Transverse colon (tissue), 4 donors: ENCODE measurements around the gene ABTB2. TPM values are rescaled to one million over a fixed set of nuclear protein-coding genes. Genes with fewer than 3 reads are reported as not detected.

ENCODE experiments used
- DNase-seq: peaks from one replicate; pipeline ENCODE4 v3.0.0-alpha.2; 2019
- H3K27ac ChIP-seq, 4 donors: fragments of 200-600 bp; sonication (generic); 2 replicates each; pipeline ENCODE4 v1.5.1; 2016 to 2018; ENCODE audit warnings: inconsistent platforms in 4 of 4
- H3K27me3 ChIP-seq: fragments of 200-600 bp; sonication (generic); 2 replicates; pipeline ENCODE4 v1.5.1; 2017; ENCODE audit warnings: inconsistent platforms
- H3K36me3 ChIP-seq, 4 donors: fragments of 200-600 bp; sonication (generic); 2 replicates each; pipeline ENCODE4 v1.5.1; 2017 to 2019; ENCODE audit warnings: inconsistent platforms in 4 of 4
- H3K4me1 ChIP-seq, 4 donors: fragments of 200-600 bp; sonication (generic); 2 replicates each; pipeline ENCODE4 v1.5.1; 2017 to 2020; ENCODE audit warnings: inconsistent platforms in 4 of 4
- H3K4me3 ChIP-seq, 4 donors: fragments of 200-600 bp; sonication (generic); 1 replicate in 1 of 4; 2 replicates in 3 of 4; pipeline versions ENCODE4 v1.5.1 to v1.6.1; 2017 to 2019; ENCODE audit warnings: inconsistent platforms in 4 of 4
- H3K9me3 ChIP-seq, 2 donors: fragments of 200-600 bp; sonication (generic); 2 replicates each; pipeline ENCODE4 v1.5.1; 2017 to 2019; ENCODE audit warnings: inconsistent platforms in 2 of 2
- CTCF ChIP-seq, 5 experiments: fragments of 200-600 bp in 3 of 5; fragments of 450-650 bp in 2 of 5; sonication (generic) in 3 of 5; IDR thresholded peaks; 1 replicate in 2 of 5; 2 replicates in 3 of 5; pipeline ENCODE4 v1.5.1; 2016 to 2017; ENCODE audit warnings: antibody characterized with exemption in 5 of 5, inconsistent platforms in 3 of 5, mild to moderate bottlenecking in 2 of 5, moderate library complexity in 1 of 5
- EP300 ChIP-seq: sonication (generic); formaldehyde crosslinking; IDR thresholded peaks from one replicate; pipeline ENCODE4 v1.6.1; 2017; ENCODE audit warnings: antibody characterized with exemption, low read depth
- POLR2A ChIP-seq: fragments of 450-650 bp; IDR thresholded peaks from one replicate; pipeline ENCODE4 v1.6.1; 2016; ENCODE audit warnings: antibody characterized with exemption, mild to moderate bottlenecking, moderate library complexity
- POLR2AphosphoS5 ChIP-seq, 3 donors: sonication (generic); formaldehyde crosslinking; IDR thresholded peaks; one replicate each; pipeline ENCODE4 v1.6.1; 2016; ENCODE audit warnings: antibody characterized with exemption in 3 of 3
- WGBS, 2 donors: methylation state at CpG; one replicate each; pipeline ENCODE4 v1.1.5; 2018; ENCODE audit warnings: low coverage in 1 of 2; 5-methylcytosine and 5-hydroxymethylcytosine counted together
- in situ Hi-C, 4 donors: fragments of 200-750 bp; cut with MboI; loops; one replicate each; pipeline versions ENCODE4 v1.15.0 to v1.15.1; 2017; ENCODE audit warnings: low sequenced_read_pairs in 3 of 4, low pct_ligation_motif_present in 1 of 4, low pct_unique_long_range_greater_than_20kb in 1 of 4
- intact Hi-C: fragments of 100-400 bp; cut with DNase I; formaldehyde crosslinking; loops from one replicate; pipeline ENCODE4 v1.15.1; 2023; ENCODE audit warnings: low total_unique reads
- total RNA-seq, 4 donors: library from RNA; depleted of rRNA; stranded (reverse); fragments of >200 nt; gene quantifications; one replicate each; pipeline ENCODE4 v1.1.0, GENCODE V29; 2016

Gene ABTB2
- total RNA-seq, 4 donors from 2014 or later, result 0.60 to 41.9 (median 20.7) TPM

- in situ Hi-C loops, result loop anchor here (5.0 to 10.0 kb wide), 2 partner anchors 187 to 189 kb away; no protein-coding TSS in a partner anchor
- WGBS, 2 donors, result 74 to 85% methylated on average over 4 to 7 of the region's 7 CpGs
- H3K27me3 ChIP-seq, result no peaks in the 10 kb centered on the region
- no peaks in the 10 kb centered on the region for H3K9me3 ChIP-seq
- TF ChIP-seq POLR2AphosphoS5 (IDR thresholded peaks at IDR 0.05) (no peak), EP300 (no peak), POLR2A (no peak), CTCF (IDR thresholded peaks at IDR 0.05) (no peak)
- H3K27ac ChIP-seq, result no peak overlapping the region
- intact Hi-C loops, result loop anchor here (2.0 kb wide), 1 partner anchor 183 kb away; the partner anchor contains the start of gene ABTB2
- DNase-seq, result no peak
- no peak overlapping the region for H3K4me3 ChIP-seq
- H3K4me1 ChIP-seq, result peaks cover 0 to 12% (median 6%) of the 10 kb centered on the region in 4 donors
- H3K36me3 ChIP-seq, result no peaks in the 10 kb centered on the region
These were observed 182.4 kb downstream of the ABTB2 start for GRCh38 chr11:34175284-34176019.

GRCh38 chr11:34174412-34175041, 183.3 kb downstream of the ABTB2 start:
- intact Hi-C loops (loop anchor here (2.0 kb wide), 1 partner anchor 184 kb away; the partner anchor contains the start of gene ABTB2), in situ Hi-C loops (loop anchor here (5.0 to 25.0 kb wide), 3 partner anchors 188 to 313 kb away; no protein-coding TSS in a partner anchor)
- Histone ChIP-seq H3K4me3 (peak overlapping the region in 2 of 4 donors; percentile 21 to 40), H3K4me1 (peaks cover 0 to 12% (median 6%) of the 10 kb centered on the region in 4 donors), H3K27me3 (no peaks in the 10 kb centered on the region), H3K36me3 (no peaks in the 10 kb centered on the region), H3K27ac (no peak overlapping the region), H3K9me3 (no peaks in the 10 kb centered on the region)
- DNase-seq, result peak; percentile 86
- 0 to 12% methylated on average over 2 to 33 of the region's 33 CpGs for WGBS, 2 donors
- no peak for TF ChIP-seq EP300
- no peak for TF ChIP-seq POLR2AphosphoS5 (IDR thresholded peaks at IDR 0.05)
- TF ChIP-seq POLR2A, result no peak
- peak; percentile 94 to 97 (median 96) for TF ChIP-seq CTCF (IDR thresholded peaks at IDR 0.05)

- intact Hi-C loops, result loop anchor here (2.0 kb wide), 1 partner anchor 192 kb away; no protein-coding TSS in a partner anchor
- TF ChIP-seq CTCF (IDR thresholded peaks at IDR 0.05) (no peak), POLR2AphosphoS5 (IDR thresholded peaks at IDR 0.05) (no peak), POLR2A (no peak), EP300 (no peak)
These were observed 184.8 kb downstream of the ABTB2 start for GRCh38 chr11:34173050-34173449.

DNA sequence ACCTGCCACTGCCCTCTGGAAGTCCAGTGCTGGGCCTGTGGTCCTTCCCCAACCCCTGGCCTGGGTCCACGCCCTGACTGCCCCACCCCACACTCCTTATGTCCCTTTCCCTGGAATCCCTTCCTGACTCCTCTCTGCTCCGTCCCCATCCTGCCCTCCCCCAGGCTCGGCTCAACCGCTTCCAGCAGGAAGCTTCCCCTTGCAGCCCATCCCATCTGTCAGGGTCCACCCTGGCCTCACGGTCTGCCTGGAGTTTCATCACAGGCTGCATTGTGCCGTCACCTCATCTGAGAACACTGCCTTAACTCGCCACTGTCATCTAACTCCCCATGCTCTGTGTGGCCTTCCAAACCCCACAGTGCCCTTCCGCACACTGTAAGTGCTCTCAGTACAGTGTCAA, 188.1 kb downstream of the ABTB2 start:
- no peaks in the 10 kb centered on the region for H3K9me3 ChIP-seq
- peaks cover 0 to 9% (median 5%) of the 10 kb centered on the region in 4 donors for H3K4me1 ChIP-seq
- in situ Hi-C loops (loop anchor here (10.0 to 25.0 kb wide), 2 partner anchors 195 to 318 kb away; no protein-coding TSS in a partner anchor), intact Hi-C loops (no loop called here)
- no peak for TF ChIP-seq EP300
- no peak for TF ChIP-seq POLR2AphosphoS5 (IDR thresholded peaks at IDR 0.05)
- no peak for TF ChIP-seq CTCF (IDR thresholded peaks at IDR 0.05)
- no peak for TF ChIP-seq POLR2A
- H3K27me3 ChIP-seq, result no peaks in the 10 kb centered on the region
- H3K36me3 ChIP-seq, result no peaks in the 10 kb centered on the region
- 77% methylated on average over 8 of the region's 8 CpGs; no CpG with 5 or more reads in 1 of the 2 donors for WGBS, 2 donors
- no peak overlapping the region for H3K4me3 ChIP-seq
- H3K27ac ChIP-seq, result no peak overlapping the region
- DNase-seq, result no peak

More at GRCh38 chr11:34173050-34173449, 184.8 kb downstream of the ABTB2 start:
- Histone ChIP-seq H3K9me3 (no peaks in the 10 kb centered on the region), H3K36me3 (no peaks in the 10 kb centered on the region), H3K4me1 (peaks cover 0 to 12% (median 6%) of the 10 kb centered on the region in 4 donors), H3K4me3 (no peak overlapping the region), H3K27me3 (no peaks in the 10 kb centered on the region), H3K27ac (no peak overlapping the region)
- DNase-seq, result no peak
- in situ Hi-C loops, result loop anchor here (10.0 to 25.0 kb wide), 2 partner anchors 192 to 314 kb away; no protein-coding TSS in a partner anchor
- 92% methylated on average over 16 of the region's 16 CpGs; no CpG with 5 or more reads in 1 of the 2 donors for WGBS, 2 donors
